HepG2 (cell line): ENCODE results near the gene CHRNG. TPM values are rescaled to one million over a fixed set of nuclear protein-coding genes. Genes with fewer than 3 reads are reported as not detected.
A peak's percentile ranks its signal among the peaks of the same experiment; 100 is the strongest.

ENCODE experiments used
- CBX2 ChIP-seq, 2 experiments: fragments of 200-600 bp in 1 of 2; sonication (generic); formaldehyde crosslinking in 1 of 2; IDR thresholded peaks; 2 replicates each; pipeline versions ENCODE4 v1.7.0 to v1.8.1; 2018 to 2022; ENCODE audit warnings: low read depth in 2 of 2, low read length in 1 of 2, mild to moderate bottlenecking in 1 of 2, missing genetic modification reagents in 1 of 2
- GLMP ChIP-seq: sonication (generic); formaldehyde crosslinking; IDR thresholded peaks from 2 replicates; pipeline ENCODE4 v1.9.0; 2021; ENCODE audit warnings: missing genetic modification reagents, mild to moderate bottlenecking, borderline replicate concordance
- KDM5B ChIP-seq: sonication (generic); formaldehyde crosslinking; IDR thresholded peaks from 2 replicates; pipeline ENCODE4 v1.4.0; 2020; ENCODE audit warnings: missing genetic modification reagents, mild to moderate bottlenecking, borderline replicate concordance
- NCOA1 ChIP-seq: sonication (generic); formaldehyde crosslinking; IDR thresholded peaks from 2 replicates; pipeline ENCODE4 v1.9.0; 2021; ENCODE audit warnings: missing genetic modification reagents
- SRSF9 ChIP-seq: fragments of 200-400 bp; formaldehyde crosslinking; IDR thresholded peaks from 2 replicates; pipeline ENCODE4 v1.6.1; 2018; ENCODE audit warnings: borderline replicate concordance, mild to moderate bottlenecking, low read depth, low read length; ENCODE audit not compliant: insufficient read depth, poor library complexity, severe bottlenecking
- TFDP2 ChIP-seq: sonication (generic); formaldehyde crosslinking; IDR thresholded peaks from 2 replicates; pipeline ENCODE4 v1.4.0; 2020; ENCODE audit warnings: missing genetic modification reagents
- YEATS2 ChIP-seq: sonication (generic); formaldehyde crosslinking; IDR thresholded peaks from 2 replicates; pipeline ENCODE4 v1.4.0; 2020; ENCODE audit warnings: missing genetic modification reagents, borderline replicate concordance
- ZNF274 ChIP-seq: sonication (generic); formaldehyde crosslinking; IDR thresholded peaks from 2 replicates; pipeline ENCODE4 v1.5.1; 2020; ENCODE audit warnings: mild to moderate bottlenecking, missing genetic modification reagents
- polyA plus RNA-seq, 8 experiments: library from polyadenylated mRNA; depleted of rRNA in 3 of 8; stranded (reverse) in 7 of 8; unstranded in 1 of 8; fragments of >200 nt; fragmentation: Illumina TruSeq in 4 of 8; extraction: Trizol in 4 of 8; gene quantifications; 2 replicates each; pipeline versions ENCODE4 v1.2.1 to v1.2.3, GENCODE V29; 2011 to 2016; ENCODE audit warnings: low read depth in 4 of 8, missing spikeins in 1 of 8, mixed read lengths in 1 of 8; ENCODE audit not compliant: insufficient read depth in 1 of 8
- total RNA-seq, 5 experiments: library from RNA; depleted of rRNA; stranded (reverse); fragments of >200 nt; fragmentation: Illumina TruSeq; extraction: Trizol; gene quantifications; 2 replicates each; pipeline ENCODE4 v1.2.3, GENCODE V29; 2016; ENCODE audit warnings: low read depth in 1 of 5
- TF ChIP-seq, protein P1 (sequence below): sonication (generic); formaldehyde crosslinking; IDR thresholded peaks from 2 replicates; pipeline ENCODE4 v1.4.0; 2020; ENCODE audit warnings: mild to moderate bottlenecking, missing genetic modification reagents
- TF ChIP-seq, protein P2 (sequence below): sonication (generic); formaldehyde crosslinking; IDR thresholded peaks from 2 replicates; pipeline ENCODE4 v1.5.1; 2020; ENCODE audit warnings: missing genetic modification reagents, mild to moderate bottlenecking, borderline replicate concordance
- TF ChIP-seq, protein P3 (sequence below): sonication (generic); formaldehyde crosslinking; IDR thresholded peaks from 2 replicates; pipeline ENCODE4 v1.5.0; 2020; ENCODE audit warnings: mild to moderate bottlenecking, missing genetic modification reagents
- TF ChIP-seq, protein P4 (sequence below): sonication (generic); formaldehyde crosslinking; IDR thresholded peaks from 2 replicates; pipeline ENCODE4 v1.5.1; 2020; ENCODE audit warnings: mild to moderate bottlenecking, missing genetic modification reagents, moderate library complexity
- TF ChIP-seq, protein P5 (sequence below): sonication (generic); formaldehyde crosslinking; IDR thresholded peaks from 2 replicates; pipeline ENCODE4 v1.5.1; 2020; ENCODE audit warnings: missing genetic modification reagents, mild to moderate bottlenecking, borderline replicate concordance

The CHRNG gene
- total and polyA plus RNA-seq, 2 of the 13 experiments (the other 11 are each of a cell fraction or from before 2014, with no cell fraction given), result not detected

DNA sequence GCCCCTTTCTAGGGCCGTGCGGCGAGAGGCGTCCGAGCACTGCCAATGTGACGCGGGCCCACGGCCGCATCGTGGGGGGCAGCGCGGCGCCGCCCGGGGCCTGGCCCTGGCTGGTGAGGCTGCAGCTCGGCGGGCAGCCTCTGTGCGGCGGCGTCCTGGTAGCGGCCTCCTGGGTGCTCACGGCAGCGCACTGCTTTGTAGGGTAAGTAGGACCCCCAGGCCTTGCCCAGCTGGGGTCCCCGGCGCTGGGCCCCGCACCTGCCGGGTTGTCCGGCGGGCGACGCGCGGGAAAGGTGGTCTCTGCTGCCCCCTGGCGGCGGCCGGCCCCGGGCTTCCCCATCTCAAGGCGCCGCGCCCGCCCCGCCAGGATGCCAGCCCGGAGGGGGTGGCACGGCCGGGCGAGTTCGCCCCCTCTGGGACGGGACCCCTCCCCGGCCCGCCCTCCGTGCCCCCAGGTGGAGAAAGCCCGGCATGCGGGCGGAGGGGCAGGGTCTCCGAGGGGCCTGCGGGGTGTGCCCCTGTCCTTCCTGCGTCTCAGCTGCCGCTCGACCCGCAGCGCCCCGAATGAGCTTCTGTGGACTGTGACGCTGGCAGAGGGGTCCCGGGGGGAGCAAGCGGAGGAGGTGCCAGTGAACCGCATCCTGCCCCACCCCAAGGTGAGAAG lies 17.4 kb upstream of the CHRNG start (continued):
- TF ChIP-seq ZNF274 (CRISPR knock-in tag) (no peak), TFDP2 (CRISPR knock-in tag) (no peak), SRSF9 (no peak), CBX2 (IDR thresholded peaks at IDR 0.05; ENCODE audit: low read depth, low read length) (no peak), CBX2 (CRISPR knock-in tag; IDR thresholded peaks at IDR 0.05; ENCODE audit: low read depth) (no peak), YEATS2 (no peak), KDM5B (CRISPR knock-in tag) (0 out of 2 replicates have a peak, but pooled peaks have one; percentile 33), GLMP (no peak), NCOA1 (CRISPR knock-in tag) (no peak)
- TF ChIP-seq, protein P1, sequence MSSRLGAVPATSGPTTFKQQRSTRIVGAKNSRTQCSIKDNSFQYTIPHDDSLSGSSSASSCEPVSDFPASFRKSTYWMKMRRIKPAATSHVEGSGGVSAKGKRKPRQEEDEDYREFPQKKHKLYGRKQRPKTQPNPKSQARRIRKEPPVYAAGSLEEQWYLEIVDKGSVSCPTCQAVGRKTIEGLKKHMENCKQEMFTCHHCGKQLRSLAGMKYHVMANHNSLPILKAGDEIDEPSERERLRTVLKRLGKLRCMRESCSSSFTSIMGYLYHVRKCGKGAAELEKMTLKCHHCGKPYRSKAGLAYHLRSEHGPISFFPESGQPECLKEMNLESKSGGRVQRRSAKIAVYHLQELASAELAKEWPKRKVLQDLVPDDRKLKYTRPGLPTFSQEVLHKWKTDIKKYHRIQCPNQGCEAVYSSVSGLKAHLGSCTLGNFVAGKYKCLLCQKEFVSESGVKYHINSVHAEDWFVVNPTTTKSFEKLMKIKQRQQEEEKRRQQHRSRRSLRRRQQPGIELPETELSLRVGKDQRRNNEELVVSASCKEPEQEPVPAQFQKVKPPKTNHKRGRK, result no peak
- TF ChIP-seq, protein P2, sequence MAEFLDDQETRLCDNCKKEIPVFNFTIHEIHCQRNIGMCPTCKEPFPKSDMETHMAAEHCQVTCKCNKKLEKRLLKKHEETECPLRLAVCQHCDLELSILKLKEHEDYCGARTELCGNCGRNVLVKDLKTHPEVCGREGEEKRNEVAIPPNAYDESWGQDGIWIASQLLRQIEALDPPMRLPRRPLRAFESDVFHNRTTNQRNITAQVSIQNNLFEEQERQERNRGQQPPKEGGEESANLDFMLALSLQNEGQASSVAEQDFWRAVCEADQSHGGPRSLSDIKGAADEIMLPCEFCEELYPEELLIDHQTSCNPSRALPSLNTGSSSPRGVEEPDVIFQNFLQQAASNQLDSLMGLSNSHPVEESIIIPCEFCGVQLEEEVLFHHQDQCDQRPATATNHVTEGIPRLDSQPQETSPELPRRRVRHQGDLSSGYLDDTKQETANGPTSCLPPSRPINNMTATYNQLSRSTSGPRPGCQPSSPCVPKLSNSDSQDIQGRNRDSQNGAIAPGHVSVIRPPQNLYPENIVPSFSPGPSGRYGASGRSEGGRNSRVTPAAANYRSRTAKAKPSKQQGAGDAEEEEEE (CRISPR knock-in tag), result no peak
- TF ChIP-seq, protein P3, sequence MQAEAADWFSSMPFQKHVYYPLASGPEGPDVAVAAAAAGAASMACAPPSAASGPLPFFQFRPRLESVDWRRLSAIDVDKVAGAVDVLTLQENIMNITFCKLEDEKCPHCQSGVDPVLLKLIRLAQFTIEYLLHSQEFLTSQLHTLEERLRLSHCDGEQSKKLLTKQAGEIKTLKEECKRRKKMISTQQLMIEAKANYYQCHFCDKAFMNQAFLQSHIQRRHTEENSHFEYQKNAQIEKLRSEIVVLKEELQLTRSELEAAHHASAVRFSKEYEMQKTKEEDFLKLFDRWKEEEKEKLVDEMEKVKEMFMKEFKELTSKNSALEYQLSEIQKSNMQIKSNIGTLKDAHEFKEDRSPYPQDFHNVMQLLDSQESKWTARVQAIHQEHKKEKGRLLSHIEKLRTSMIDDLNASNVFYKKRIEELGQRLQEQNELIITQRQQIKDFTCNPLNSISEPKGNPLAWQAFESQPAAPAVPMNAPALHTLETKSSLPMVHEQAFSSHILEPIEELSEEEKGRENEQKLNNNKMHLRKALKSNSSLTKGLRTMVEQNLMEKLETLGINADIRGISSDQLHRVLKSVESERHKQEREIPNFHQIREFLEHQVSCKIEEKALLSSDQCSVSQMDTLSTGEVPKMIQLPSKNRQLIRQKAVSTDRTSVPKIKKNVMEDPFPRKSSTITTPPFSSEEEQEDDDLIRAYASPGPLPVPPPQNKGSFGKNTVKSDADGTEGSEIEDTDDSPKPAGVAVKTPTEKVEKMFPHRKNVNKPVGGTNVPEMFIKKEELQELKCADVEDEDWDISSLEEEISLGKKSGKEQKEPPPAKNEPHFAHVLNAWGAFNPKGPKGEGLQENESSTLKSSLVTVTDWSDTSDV (CRISPR knock-in tag), result no peak
- TF ChIP-seq, protein P4, sequence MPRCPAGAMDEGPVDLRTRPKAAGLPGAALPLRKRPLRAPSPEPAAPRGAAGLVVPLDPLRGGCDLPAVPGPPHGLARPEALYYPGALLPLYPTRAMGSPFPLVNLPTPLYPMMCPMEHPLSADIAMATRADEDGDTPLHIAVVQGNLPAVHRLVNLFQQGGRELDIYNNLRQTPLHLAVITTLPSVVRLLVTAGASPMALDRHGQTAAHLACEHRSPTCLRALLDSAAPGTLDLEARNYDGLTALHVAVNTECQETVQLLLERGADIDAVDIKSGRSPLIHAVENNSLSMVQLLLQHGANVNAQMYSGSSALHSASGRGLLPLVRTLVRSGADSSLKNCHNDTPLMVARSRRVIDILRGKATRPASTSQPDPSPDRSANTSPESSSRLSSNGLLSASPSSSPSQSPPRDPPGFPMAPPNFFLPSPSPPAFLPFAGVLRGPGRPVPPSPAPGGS (CRISPR knock-in tag), result 0 out of 2 replicates have a peak, but pooled peaks have one; percentile 26
- TF ChIP-seq, protein P5, sequence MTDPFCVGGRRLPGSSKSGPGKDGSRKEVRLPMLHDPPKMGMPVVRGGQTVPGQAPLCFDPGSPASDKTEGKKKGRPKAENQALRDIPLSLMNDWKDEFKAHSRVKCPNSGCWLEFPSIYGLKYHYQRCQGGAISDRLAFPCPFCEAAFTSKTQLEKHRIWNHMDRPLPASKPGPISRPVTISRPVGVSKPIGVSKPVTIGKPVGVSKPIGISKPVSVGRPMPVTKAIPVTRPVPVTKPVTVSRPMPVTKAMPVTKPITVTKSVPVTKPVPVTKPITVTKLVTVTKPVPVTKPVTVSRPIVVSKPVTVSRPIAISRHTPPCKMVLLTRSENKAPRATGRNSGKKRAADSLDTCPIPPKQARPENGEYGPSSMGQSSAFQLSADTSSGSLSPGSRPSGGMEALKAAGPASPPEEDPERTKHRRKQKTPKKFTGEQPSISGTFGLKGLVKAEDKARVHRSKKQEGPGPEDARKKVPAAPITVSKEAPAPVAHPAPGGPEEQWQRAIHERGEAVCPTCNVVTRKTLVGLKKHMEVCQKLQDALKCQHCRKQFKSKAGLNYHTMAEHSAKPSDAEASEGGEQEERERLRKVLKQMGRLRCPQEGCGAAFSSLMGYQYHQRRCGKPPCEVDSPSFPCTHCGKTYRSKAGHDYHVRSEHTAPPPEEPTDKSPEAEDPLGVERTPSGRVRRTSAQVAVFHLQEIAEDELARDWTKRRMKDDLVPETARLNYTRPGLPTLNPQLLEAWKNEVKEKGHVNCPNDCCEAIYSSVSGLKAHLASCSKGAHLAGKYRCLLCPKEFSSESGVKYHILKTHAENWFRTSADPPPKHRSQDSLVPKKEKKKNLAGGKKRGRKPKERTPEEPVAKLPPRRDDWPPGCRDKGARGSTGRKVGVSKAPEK, result no peak
